GM21367 (cell line): Measurements from ENCODE around the gene PANK4.

ENCODE experiments used
- ATAC-seq: cut with Tn5 transposase; IDR thresholded peaks from one replicate; pipeline ENCODE4 v1.9.1; 2021; ENCODE audit not compliant: unreplicated experiment

The PANK4 gene

GRCh38 chr1:2530513-2531361 lies 4.3 kb upstream of the PANK4 start:
- ATAC-seq: no peak

DNA sequence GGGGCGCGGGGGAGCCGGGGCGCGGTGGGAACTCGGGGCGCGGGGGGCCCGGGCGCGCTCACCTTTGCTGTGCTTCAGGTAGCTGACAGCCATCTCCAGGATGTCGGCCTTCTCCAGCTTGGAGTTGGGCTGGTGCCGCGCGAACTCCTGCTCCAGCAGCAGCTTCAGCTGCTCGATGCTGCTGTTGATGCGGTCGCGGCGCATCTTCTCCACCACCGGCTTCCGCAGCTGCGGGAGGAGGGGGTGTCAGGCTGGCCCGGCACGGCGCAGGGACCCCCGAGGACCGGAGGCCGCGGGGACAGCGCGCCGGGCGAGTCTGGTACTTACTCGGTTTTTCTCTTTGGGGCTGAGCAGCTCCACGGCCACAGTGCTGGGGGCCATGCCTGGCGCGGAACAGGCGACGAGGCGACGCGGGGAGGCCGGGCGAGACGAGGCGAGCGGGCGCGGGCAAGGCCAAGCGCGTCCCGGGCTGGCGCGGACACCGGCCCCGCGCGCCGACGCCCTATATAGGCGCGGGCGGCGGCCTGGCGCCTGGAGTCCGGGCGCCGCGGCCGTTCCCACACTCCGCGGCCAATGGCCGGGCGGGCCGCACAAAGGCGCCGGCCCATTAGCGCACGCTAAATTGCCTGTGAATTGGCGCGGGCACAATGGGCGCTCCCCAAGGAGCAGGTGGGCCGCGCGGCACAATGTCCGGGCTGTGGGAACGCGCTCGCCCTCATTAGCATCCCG lies 3.6 kb upstream of the PANK4 start, which contains the start of gene HES5:
Gene HES5, minus strand, starts transcription at position 480 of the 729 bp plus-strand sequence. Its CDS starts 99 bp downstream, at position 381.
- no peak for ATAC-seq

- no peak for ATAC-seq
These were observed 2.8 kb upstream of the PANK4 start for GRCh38 chr1:2528966-2529783.

- no peak for ATAC-seq
These were observed 2.2 kb upstream of the PANK4 start for GRCh38 chr1:2528611-2528965.

DNA sequence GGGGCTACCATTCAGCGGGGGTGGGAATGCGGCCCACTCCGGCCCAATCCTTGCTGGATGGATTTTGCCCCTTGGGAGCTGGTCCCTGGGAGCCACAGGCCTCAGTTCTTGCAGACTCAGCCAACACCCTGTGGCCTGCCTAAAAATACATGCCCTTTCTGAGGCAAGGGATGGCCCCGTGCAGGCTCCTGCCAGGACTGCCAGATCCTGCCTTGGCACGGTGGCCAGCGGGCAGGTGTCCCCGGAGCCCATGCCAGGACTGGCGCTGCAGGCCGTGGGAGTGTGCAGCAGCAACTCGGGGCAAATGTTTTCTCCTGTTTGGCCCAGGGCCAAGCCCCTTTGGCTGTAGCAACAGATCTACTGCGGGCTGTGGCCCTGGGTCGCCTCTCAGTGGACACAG lies 1.6 kb upstream of the PANK4 start:
- ATAC-seq: no peak

GRCh38 chr1:2527556-2527860 lies 1.1 kb upstream of the PANK4 start:
- ATAC-seq: no peak

DNA sequence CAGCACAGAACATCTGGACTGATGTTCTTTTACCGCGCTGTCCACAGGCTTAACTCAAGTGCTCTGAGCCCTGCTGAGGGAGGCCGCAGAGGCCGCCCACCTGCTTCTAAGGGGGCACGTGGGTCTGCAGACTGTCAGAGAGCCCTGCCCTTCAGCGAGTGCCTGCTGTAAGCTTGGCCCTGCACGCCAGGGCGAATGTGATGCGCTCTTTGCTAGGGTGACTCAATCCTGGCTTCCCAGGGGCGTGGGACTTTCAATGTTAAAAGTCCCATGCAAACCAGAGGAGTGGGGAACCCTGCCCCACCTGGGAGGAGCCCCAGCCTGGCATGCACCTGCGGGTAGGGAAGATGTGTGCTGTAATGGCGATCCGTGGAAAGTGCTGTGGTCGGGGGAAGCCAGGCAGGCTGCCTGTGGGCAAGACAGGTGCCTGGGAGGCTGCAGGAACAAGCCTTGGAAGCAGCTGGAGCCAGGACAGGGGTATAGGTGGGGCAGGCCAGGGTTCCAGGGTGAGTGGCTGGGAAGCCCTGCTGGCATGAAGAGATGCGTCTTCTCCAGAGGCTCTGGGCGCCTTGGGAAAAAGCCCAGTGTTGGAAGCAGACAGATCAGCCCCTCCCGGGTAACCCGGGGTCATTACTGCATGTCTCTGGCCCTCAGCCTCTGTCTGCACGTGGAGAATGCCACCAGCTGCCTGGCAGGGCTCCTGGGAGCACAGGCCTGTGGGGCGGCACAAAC lies 594 bp upstream of the PANK4 start:
- ATAC-seq: peak; percentile 6

- ATAC-seq: no peak
These were observed 850 bp downstream of the PANK4 start for GRCh38 chr1:2525572-2525919.

DNA sequence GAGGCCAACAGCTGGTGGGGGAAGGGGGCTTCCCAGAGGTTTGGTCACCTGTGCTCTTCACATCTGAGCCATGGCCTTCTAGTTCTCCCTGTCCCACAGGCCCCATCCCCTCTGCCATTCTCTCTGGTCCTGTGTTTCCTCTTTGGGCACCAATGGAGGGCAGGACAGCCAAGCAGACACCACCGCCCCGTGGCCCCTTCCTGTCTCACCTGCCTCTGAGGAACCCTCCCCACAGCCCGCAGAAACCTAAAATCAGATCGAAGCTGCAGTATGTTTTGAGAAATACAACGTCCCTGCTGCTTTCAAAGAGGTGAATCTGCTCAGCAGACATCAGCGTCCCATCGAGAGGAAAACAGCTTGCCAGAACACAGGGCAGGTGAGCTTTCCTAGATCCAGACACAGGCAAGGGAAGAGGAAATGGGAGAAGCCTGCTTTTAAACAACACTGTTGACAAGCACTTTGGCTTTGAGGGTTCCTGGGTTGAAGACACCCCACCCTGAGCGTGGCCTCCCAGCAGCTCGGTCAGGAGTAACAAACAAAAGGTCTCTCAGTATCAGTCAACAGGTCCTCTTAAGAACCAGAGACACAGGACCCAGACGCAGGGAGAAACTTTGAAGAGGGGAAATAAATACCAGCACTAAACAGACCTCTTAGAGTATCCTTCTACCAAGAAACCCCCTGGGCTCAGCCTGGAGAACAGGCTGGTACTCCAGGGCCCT lies 2.3 kb downstream of the PANK4 start:
- ATAC-seq: no peak

- no peak for ATAC-seq
These were observed 3.1 kb downstream of the PANK4 start for GRCh38 chr1:2523191-2523890.

- no peak for ATAC-seq
These were observed 4.2 kb downstream of the PANK4 start for GRCh38 chr1:2522230-2522629.

DNA sequence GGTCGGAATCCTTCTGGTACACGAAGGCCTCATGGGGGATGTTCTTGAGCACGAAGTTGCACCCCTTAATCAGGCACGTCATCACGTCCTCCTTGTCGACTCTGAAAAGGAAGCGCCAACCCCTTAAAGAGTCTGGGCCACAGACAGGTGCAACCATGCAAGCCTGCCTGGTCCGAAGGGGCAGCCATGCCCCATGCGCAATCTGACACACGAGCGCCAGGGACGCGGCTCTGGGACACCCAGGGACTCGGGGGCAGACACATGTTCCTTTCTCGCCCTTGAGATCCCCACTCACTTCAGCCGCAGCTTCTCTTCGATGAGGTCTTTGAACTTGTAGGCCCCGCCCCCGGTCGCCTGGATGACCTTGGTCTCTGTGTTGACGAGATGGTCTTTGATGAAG lies 5.6 kb downstream of the PANK4 start:
- ATAC-seq: no peak

GRCh38 chr1:2520206-2520605 lies 6.2 kb downstream of the PANK4 start:
- ATAC-seq: no peak

- ATAC-seq: no peak
These were observed 6.7 kb downstream of the PANK4 start for GRCh38 chr1:2519729-2520128.

- no peak for ATAC-seq
These were observed 7.2 kb downstream of the PANK4 start for GRCh38 chr1:2519029-2519685.

- ATAC-seq: no peak
These were observed 7.9 kb downstream of the PANK4 start for GRCh38 chr1:2518528-2518927.

DNA sequence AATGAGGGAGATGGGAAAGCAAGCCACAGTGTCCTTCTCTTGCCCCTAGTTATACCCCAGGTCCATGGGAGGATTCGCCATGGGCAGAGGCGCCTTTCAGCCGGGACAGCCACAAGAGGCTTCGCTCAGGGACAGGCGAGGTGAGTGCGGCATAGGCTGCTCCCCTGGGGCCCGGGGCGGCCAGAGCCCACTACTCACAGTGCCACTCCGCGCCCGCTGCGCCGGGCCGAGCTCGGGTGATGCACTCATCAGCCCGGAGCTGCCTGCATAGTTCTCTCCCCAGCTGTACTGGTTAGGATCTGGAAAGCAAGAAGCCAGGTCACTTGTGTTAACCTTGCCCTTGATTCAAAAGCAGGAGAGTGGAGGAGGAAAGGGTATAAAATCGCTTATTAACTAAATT lies 8.4 kb downstream of the PANK4 start:
- no peak for ATAC-seq

DNA sequence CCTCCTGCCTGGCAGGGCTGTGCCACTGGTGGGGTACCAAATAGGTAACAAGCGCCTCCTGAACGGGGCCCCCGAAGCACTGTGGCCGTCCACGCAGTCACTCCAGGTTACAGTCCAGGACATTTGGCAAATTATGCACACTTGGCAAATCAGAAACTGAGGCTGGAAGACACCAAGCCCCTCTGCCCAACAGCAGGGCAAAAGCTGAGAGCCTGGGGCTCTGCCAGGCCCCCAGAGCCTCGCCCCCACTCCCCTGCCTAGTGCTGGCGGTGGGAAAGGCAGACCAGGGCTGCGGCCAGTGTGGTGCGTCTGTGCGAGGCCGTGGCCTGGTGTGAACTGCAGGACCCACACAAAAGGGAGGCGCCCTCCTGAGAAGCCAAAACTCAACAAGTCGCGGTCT lies 9.4 kb downstream of the PANK4 start:
- no peak for ATAC-seq

GRCh38 chr1:2516124-2516523 lies 10.3 kb downstream of the PANK4 start:
- no peak for ATAC-seq

DNA sequence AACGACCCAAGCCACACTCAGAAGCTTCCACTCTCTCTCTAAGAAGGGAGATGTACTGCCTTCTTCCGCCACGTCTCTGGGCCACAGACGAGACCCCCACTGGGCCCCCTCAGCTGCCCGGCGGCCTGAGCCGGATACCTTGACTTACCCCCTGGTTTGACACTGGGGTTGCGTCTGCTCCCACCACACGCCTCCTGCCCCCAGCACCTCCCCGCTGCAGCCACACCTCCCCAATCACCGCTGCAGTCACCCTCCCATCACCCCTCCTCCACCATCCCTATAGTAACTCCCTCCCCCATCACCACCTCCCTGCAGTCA lies 10.7 kb downstream of the PANK4 start:
- ATAC-seq: no peak
